ENCODE results near the gene VAPA.

The VAPA gene

GRCh38 chr18:9913526-9914333 is at the start of gene VAPA:
TSS of gene VAPA (plus strand) at chr18:9914016. CDS start at chr18:9914257, 241 bp downstream.
- Histone ChIP-seq H3K27ac (ENCODE audit: low read depth, low read length) (peak within 1 kb of the TSS; percentile 91), H3K27me3 (ENCODE audit: control insufficient read depth, insufficient read depth, low read length) (no peaks in the 10 kb centered on the region), H3K36me3 (ENCODE audit: control insufficient read depth, insufficient read depth, low read length) (no peaks in the 10 kb centered on the region), H3K9me3 (ENCODE audit: control insufficient read depth, insufficient read depth, low read length) (no peaks in the 10 kb centered on the region), H3K4me1 (ENCODE audit: control insufficient read depth, insufficient read depth, low read length) (peaks cover 32% of the 10 kb centered on the region), H3K4me3 (ENCODE audit: low read depth, low read length) (peak within 1 kb of the TSS; percentile 84), H3K9ac (ENCODE audit: low read depth, low read length) (peak within 1 kb of the TSS; percentile 91)

- Histone ChIP-seq H3K27me3 (ENCODE audit: control insufficient read depth, insufficient read depth, low read length) (no peaks in the 10 kb centered on the region), H3K9ac (ENCODE audit: low read depth, low read length) (no peak overlapping the region), H3K27ac (ENCODE audit: low read depth, low read length) (no peak overlapping the region), H3K4me1 (ENCODE audit: control insufficient read depth, insufficient read depth, low read length) (peaks cover 24% of the 10 kb centered on the region), H3K9me3 (ENCODE audit: control insufficient read depth, insufficient read depth, low read length) (peaks cover 15% of the 10 kb centered on the region; the same call in 1 of the 2 replicates), H3K4me3 (ENCODE audit: low read depth, low read length) (no peak overlapping the region), H3K36me3 (ENCODE audit: control insufficient read depth, insufficient read depth, low read length) (no peaks in the 10 kb centered on the region)
Observed at GRCh38 chr18:9865764-9866490, 47.9 kb upstream of the VAPA start.

GRCh38 chr18:9866627-9867026 is 47.2 kb upstream of the VAPA start:
- peaks cover 27% of the 10 kb centered on the region for H3K4me1 ChIP-seq (ENCODE audit: control insufficient read depth, insufficient read depth, low read length)
- H3K36me3 ChIP-seq (ENCODE audit: control insufficient read depth, insufficient read depth, low read length) = no peaks in the 10 kb centered on the region
- no peaks in the 10 kb centered on the region for H3K27me3 ChIP-seq (ENCODE audit: control insufficient read depth, insufficient read depth, low read length)
- H3K4me3 ChIP-seq (ENCODE audit: low read depth, low read length) = no peak overlapping the region
- H3K9me3 ChIP-seq (ENCODE audit: control insufficient read depth, insufficient read depth, low read length) = peaks cover 15% of the 10 kb centered on the region; the same call in 1 of the 2 replicates
- no peak overlapping the region for H3K27ac ChIP-seq (ENCODE audit: low read depth, low read length)
- H3K9ac ChIP-seq (ENCODE audit: low read depth, low read length) = no peak overlapping the region

- peaks cover 15% of the 10 kb centered on the region; the same call in 1 of the 2 replicates for H3K9me3 ChIP-seq (ENCODE audit: control insufficient read depth, insufficient read depth, low read length)
- H3K27ac ChIP-seq (ENCODE audit: low read depth, low read length) = no peak overlapping the region
- no peak overlapping the region for H3K9ac ChIP-seq (ENCODE audit: low read depth, low read length)
- peaks cover 27% of the 10 kb centered on the region for H3K4me1 ChIP-seq (ENCODE audit: control insufficient read depth, insufficient read depth, low read length)
- H3K36me3 ChIP-seq (ENCODE audit: control insufficient read depth, insufficient read depth, low read length) = no peaks in the 10 kb centered on the region
- no peak overlapping the region for H3K4me3 ChIP-seq (ENCODE audit: low read depth, low read length)
- H3K27me3 ChIP-seq (ENCODE audit: control insufficient read depth, insufficient read depth, low read length) = no peaks in the 10 kb centered on the region
Observed at GRCh38 chr18:9867071-9867594, 46.7 kb upstream of the VAPA start.

GRCh38 chr18:9868857-9869714 is 44.7 kb upstream of the VAPA start:
- peaks cover 27% of the 10 kb centered on the region for H3K4me1 ChIP-seq (ENCODE audit: control insufficient read depth, insufficient read depth, low read length)
- H3K27ac ChIP-seq (ENCODE audit: low read depth, low read length) = peak overlapping the region; percentile 72
- H3K9ac ChIP-seq (ENCODE audit: low read depth, low read length) = no peak overlapping the region
- H3K27me3 ChIP-seq (ENCODE audit: control insufficient read depth, insufficient read depth, low read length) = no peaks in the 10 kb centered on the region
- peaks cover 15% of the 10 kb centered on the region; the same call in 1 of the 2 replicates for H3K9me3 ChIP-seq (ENCODE audit: control insufficient read depth, insufficient read depth, low read length)
- H3K4me3 ChIP-seq (ENCODE audit: low read depth, low read length) = no peak overlapping the region
- no peaks in the 10 kb centered on the region for H3K36me3 ChIP-seq (ENCODE audit: control insufficient read depth, insufficient read depth, low read length)

- Histone ChIP-seq H3K4me1 (ENCODE audit: control insufficient read depth, insufficient read depth, low read length) (peaks cover 27% of the 10 kb centered on the region), H3K27ac (ENCODE audit: low read depth, low read length) (peak overlapping the region; percentile 72), H3K9ac (ENCODE audit: low read depth, low read length) (no peak overlapping the region; the same call in 1 of the 2 replicates), H3K36me3 (ENCODE audit: control insufficient read depth, insufficient read depth, low read length) (no peaks in the 10 kb centered on the region), H3K4me3 (ENCODE audit: low read depth, low read length) (no peak overlapping the region), H3K9me3 (ENCODE audit: control insufficient read depth, insufficient read depth, low read length) (peaks cover 15% of the 10 kb centered on the region; the same call in 1 of the 2 replicates), H3K27me3 (ENCODE audit: control insufficient read depth, insufficient read depth, low read length) (no peaks in the 10 kb centered on the region)
Observed at GRCh38 chr18:9869715-9870430, 43.9 kb upstream of the VAPA start.

GRCh38 chr18:9870431-9871008 is 43.3 kb upstream of the VAPA start:
- Histone ChIP-seq H3K36me3 (ENCODE audit: control insufficient read depth, insufficient read depth, low read length) (no peaks in the 10 kb centered on the region), H3K4me3 (ENCODE audit: low read depth, low read length) (no peak overlapping the region), H3K9ac (ENCODE audit: low read depth, low read length) (no peak overlapping the region; the same call in 1 of the 2 replicates), H3K27me3 (ENCODE audit: control insufficient read depth, insufficient read depth, low read length) (no peaks in the 10 kb centered on the region), H3K4me1 (ENCODE audit: control insufficient read depth, insufficient read depth, low read length) (peaks cover 27% of the 10 kb centered on the region), H3K9me3 (ENCODE audit: control insufficient read depth, insufficient read depth, low read length) (peaks cover 9% of the 10 kb centered on the region; the same call in 1 of the 2 replicates), H3K27ac (ENCODE audit: low read depth, low read length) (no peak overlapping the region)

GRCh38 chr18:9871244-9871746 is 42.5 kb upstream of the VAPA start:
- Histone ChIP-seq H3K36me3 (ENCODE audit: control insufficient read depth, insufficient read depth, low read length) (no peaks in the 10 kb centered on the region), H3K27ac (ENCODE audit: low read depth, low read length) (no peak overlapping the region), H3K9ac (ENCODE audit: low read depth, low read length) (no peak overlapping the region), H3K9me3 (ENCODE audit: control insufficient read depth, insufficient read depth, low read length) (peaks cover 2% of the 10 kb centered on the region; the same call in 1 of the 2 replicates), H3K27me3 (ENCODE audit: control insufficient read depth, insufficient read depth, low read length) (no peaks in the 10 kb centered on the region), H3K4me3 (ENCODE audit: low read depth, low read length) (no peak overlapping the region), H3K4me1 (ENCODE audit: control insufficient read depth, insufficient read depth, low read length) (peaks cover 27% of the 10 kb centered on the region)

- H3K4me1 ChIP-seq (ENCODE audit: control insufficient read depth, insufficient read depth, low read length) = peaks cover 35% of the 10 kb centered on the region
- no peak overlapping the region for H3K9ac ChIP-seq (ENCODE audit: low read depth, low read length)
Observed at GRCh38 chr18:9872823-9873222, 41.0 kb upstream of the VAPA start.

More at GRCh38 chr18:9872823-9873222, 41.0 kb upstream of the VAPA start:
- no peaks in the 10 kb centered on the region for H3K36me3 ChIP-seq (ENCODE audit: control insufficient read depth, insufficient read depth, low read length)
- H3K9me3 ChIP-seq (ENCODE audit: control insufficient read depth, insufficient read depth, low read length) = no peaks in the 10 kb centered on the region
- no peak overlapping the region for H3K27ac ChIP-seq (ENCODE audit: low read depth, low read length)
- no peaks in the 10 kb centered on the region for H3K27me3 ChIP-seq (ENCODE audit: control insufficient read depth, insufficient read depth, low read length)
- H3K4me3 ChIP-seq (ENCODE audit: low read depth, low read length) = no peak overlapping the region
